ENCODE measurements around the gene OGDHL. TPM values are rescaled to one million over a fixed set of nuclear protein-coding genes. Genes with fewer than 3 reads are reported as not detected.

OGDHL gene
- total RNA-seq, 1 donor from 2014 or later, result not detected

DNA sequence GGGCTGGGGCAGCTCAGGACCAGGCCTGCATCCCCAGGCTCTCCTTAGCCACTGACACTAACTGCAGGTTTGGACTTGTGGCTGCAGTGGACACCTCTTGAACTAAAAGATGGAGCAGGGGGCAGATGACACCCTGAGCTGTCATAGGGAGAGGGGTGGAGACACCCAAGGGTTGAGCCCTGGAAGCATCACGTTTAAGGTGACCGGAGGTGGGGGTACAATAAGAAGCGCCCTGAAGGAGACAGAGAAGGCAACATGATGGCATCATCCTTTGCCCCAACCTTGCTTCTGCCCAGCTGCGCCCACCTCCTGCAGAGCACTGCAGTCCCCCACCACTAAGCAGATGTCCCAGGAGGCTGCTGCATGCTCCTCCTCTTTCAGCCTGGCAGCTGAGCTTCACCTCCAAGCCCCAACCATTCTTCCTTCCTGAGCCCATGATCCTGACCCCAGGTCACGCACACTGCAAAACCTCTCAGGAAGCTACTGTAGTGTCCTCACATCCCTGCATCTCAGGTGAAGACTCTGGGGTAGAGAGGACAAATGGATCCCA, 25.5 kb downstream of the OGDHL start:
- no peak for DNase-seq (ENCODE audit: low spot score in 2 of 2)
- Histone ChIP-seq H3K4me3 (no peak overlapping the region), H3K27me3 (no peaks in the 10 kb centered on the region), H3K27ac (no peak overlapping the region), H3K4me1 (no peaks in the 10 kb centered on the region), H3K9me3 (no peaks in the 10 kb centered on the region), H3K36me3 (no peaks in the 10 kb centered on the region)
- intact Hi-C loops (cut with DNase I), result no loop called here
- TF ChIP-seq, protein P1, sequence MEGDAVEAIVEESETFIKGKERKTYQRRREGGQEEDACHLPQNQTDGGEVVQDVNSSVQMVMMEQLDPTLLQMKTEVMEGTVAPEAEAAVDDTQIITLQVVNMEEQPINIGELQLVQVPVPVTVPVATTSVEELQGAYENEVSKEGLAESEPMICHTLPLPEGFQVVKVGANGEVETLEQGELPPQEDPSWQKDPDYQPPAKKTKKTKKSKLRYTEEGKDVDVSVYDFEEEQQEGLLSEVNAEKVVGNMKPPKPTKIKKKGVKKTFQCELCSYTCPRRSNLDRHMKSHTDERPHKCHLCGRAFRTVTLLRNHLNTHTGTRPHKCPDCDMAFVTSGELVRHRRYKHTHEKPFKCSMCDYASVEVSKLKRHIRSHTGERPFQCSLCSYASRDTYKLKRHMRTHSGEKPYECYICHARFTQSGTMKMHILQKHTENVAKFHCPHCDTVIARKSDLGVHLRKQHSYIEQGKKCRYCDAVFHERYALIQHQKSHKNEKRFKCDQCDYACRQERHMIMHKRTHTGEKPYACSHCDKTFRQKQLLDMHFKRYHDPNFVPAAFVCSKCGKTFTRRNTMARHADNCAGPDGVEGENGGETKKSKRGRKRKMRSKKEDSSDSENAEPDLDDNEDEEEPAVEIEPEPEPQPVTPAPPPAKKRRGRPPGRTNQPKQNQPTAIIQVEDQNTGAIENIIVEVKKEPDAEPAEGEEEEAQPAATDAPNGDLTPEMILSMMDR (IDR thresholded peaks at IDR 0.05), result no peak

DNA sequence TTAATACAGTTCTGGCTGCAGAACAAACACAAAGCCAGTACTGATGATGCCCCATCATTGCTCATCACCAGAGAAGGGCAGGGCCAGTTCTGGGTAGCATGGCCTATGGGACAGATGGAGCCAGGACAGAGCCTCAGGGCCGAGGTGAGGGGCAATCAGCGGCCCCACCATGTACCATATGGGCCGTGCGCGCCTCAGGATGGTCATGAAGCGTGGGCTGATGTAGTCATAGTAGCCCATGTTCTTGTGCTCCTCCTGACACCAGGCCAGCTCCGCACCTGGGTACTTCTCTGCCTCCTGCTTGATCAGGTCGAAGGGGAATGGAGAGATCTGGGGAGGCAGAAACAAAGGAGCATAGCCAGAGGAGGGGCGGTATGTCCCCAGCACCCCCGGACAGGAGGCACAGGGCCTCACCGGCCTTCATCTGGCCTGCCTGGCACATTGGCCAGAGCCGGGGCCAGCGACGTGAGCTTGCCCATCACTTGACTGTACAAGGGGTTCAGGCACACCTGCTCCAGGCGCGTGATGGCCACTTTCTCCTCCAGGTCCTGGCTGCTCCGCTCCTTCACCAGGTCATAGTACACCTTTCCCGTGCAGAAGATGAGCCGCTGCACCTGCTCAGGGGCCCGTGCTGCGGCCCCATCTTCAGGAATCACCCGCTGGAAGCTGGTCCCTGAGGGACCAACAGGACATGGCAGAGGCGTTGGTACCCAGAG, 26.1 kb downstream of the OGDHL start:
- intact Hi-C loops (cut with DNase I), result no loop called here

DNA sequence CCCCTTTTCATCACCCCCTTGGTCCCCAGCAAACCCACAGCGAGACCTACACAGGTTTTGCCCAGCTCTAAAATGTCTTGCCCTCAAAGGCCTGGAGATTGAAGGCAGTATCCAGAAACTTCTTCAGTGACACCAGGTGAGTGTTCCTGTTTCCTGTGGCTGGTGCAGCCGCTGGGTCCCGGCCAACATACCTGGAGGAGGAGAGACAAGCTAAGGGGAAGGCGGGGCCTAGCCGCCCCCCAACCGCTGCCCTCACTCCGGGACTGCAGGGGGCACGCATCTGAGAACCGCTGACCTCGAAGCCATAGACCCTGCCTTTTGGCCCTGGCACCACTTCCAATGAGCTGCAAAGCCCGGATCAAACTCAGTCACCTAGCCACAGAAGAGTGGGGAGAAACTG, 27.0 kb downstream of the OGDHL start:
- TF ChIP-seq, protein P1 (IDR thresholded peaks at IDR 0.05), result no peak
- DNase-seq (ENCODE audit: low spot score in 2 of 2), result no peak
- intact Hi-C loops (cut with DNase I), result no loop called here
- no peaks in the 10 kb centered on the region for H3K36me3 ChIP-seq
- H3K27me3 ChIP-seq, result no peaks in the 10 kb centered on the region
- no peaks in the 10 kb centered on the region for H3K4me1 ChIP-seq
- H3K4me3 ChIP-seq, result no peak overlapping the region
- H3K9me3 ChIP-seq, result no peaks in the 10 kb centered on the region
- H3K27ac ChIP-seq, result no peak overlapping the region

More for the DNA sequence above, 26.1 kb downstream of the OGDHL start:
- DNase-seq (ENCODE audit: low spot score in 2 of 2), result no peak
- H3K27me3 ChIP-seq, result no peaks in the 10 kb centered on the region
- no peaks in the 10 kb centered on the region for H3K4me1 ChIP-seq
- H3K9me3 ChIP-seq, result no peaks in the 10 kb centered on the region
- H3K36me3 ChIP-seq, result no peaks in the 10 kb centered on the region
- TF ChIP-seq, protein P1 (IDR thresholded peaks at IDR 0.05), result no peak
- H3K4me3 ChIP-seq, result no peak overlapping the region
- no peak overlapping the region for H3K27ac ChIP-seq

DNA sequence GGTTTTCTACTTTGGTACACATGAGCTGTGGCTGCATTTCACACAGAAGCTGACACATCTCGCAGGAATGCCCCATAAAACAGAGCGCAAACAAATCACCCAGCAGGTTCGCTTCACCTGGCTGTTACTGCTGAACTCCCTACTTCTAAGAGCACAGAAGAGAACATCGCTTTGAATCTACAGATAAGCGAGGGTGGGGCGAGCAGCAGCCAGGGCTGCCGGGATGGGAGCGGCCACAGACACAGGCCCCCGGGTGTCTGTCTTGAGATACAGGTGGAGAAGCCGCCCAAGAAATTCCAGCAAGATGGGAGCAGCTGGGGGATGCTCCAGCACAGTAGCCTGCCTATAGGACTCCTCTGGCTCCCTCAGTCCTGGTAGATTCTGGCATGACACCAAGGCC, 27.4 kb downstream of the OGDHL start:
- intact Hi-C loops (cut with DNase I), result no loop called here
- no peaks in the 10 kb centered on the region for H3K4me1 ChIP-seq
- no peak for DNase-seq (ENCODE audit: low spot score in 2 of 2)

DNA sequence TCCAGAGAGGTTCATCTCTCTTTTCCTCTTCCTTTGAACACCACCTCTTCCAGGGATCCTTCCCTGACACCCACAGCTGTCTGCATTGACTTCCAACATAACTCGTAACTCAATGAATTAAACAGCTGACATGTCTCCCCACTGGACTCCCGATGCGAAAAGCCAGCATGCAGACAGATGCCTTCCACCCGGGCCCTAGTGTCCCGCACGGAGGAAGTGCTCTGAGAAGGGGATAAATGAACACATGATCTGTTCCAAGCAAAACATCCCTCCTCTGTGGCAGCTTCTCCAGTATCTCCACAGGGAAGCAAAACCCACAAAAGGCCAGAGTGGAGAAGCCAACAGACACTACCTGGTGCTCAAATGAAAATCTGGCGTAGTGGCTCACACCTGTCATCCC, 28.3 kb downstream of the OGDHL start:
- no peak overlapping the region for H3K4me3 ChIP-seq
- no peaks in the 10 kb centered on the region for H3K4me1 ChIP-seq
- no peak overlapping the region for H3K27ac ChIP-seq
- H3K9me3 ChIP-seq, result no peaks in the 10 kb centered on the region
- intact Hi-C loops (cut with DNase I), result no loop called here
- no peak for DNase-seq (ENCODE audit: low spot score in 2 of 2)
- no peaks in the 10 kb centered on the region for H3K36me3 ChIP-seq
- TF ChIP-seq, protein P1 (IDR thresholded peaks at IDR 0.05), result no peak
- H3K27me3 ChIP-seq, result no peaks in the 10 kb centered on the region

More for the DNA sequence above, 27.4 kb downstream of the OGDHL start:
- no peaks in the 10 kb centered on the region for H3K27me3 ChIP-seq
- H3K36me3 ChIP-seq, result no peaks in the 10 kb centered on the region
- TF ChIP-seq, protein P1 (IDR thresholded peaks at IDR 0.05), result no peak
- H3K4me3 ChIP-seq, result no peak overlapping the region
- H3K27ac ChIP-seq, result no peak overlapping the region
- no peaks in the 10 kb centered on the region for H3K9me3 ChIP-seq
